Activated naive CD4-positive, alpha-beta T cell (primary cell): Measurements from ENCODE around the gene FGD4.

Experiments
- DNase-seq, 4 experiments: peaks; one replicate each; lab custom pipeline; 2025; lab: John Stamatoyannopoulos, UW

FGD4 gene

GRCh38 chr12:32455607-32456071 lies 56.3 kb downstream of the FGD4 start:
- no peak for DNase-seq

DNA sequence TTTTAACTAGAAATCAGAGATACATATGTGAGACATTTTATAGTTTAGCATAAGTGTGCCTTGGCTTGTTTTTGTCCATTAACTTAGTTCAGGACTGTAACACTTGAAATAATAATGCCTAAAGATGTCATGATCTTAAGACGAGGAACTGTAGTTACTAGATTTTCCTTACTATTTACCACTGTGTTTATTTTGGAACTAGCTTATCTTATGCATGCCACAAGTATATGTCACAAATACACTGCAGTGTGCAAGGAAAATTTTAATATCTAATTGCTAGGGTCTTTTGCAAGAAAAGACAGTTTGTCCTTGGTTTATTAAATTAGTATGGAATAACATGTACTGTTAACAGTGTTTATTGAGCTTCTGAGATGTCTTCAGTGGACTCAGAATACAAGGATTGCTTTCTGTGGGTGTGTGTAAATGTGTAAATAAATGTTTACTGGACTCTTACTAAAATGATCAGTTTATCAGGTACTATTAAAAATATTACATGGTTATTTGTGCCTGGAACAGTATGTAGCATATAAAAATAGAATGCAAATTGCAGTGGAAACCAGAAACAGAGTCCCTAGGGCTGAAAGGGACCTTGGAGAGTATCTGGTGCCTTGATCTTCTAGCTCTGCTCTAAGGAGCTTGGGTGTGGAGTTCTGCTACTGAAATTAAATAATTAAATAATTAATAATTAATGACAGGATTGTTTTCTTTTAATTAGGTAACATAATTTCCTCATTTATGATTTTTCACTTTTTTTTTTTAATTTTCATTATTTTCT lies 58.1 kb downstream of the FGD4 start:
- no peak for DNase-seq

DNA sequence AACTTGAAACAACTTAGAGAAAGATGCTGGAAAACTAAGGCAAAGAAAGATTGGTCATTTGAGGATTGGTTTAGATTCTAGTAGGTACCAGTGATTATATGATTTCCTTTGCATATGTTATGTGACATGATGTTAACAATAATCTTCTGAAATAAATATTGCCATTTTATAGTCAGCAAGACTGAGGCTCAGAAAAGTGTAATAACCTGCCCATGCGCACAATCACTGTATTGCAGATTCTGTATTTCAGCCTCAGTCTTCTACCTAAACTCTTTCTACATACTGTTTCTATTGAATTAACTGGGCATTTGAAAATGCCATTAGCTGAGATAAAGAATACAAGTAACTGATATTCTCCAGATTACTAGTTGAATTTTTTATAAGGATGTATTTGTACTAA lies 61.3 kb downstream of the FGD4 start:
- no peak for DNase-seq

DNA sequence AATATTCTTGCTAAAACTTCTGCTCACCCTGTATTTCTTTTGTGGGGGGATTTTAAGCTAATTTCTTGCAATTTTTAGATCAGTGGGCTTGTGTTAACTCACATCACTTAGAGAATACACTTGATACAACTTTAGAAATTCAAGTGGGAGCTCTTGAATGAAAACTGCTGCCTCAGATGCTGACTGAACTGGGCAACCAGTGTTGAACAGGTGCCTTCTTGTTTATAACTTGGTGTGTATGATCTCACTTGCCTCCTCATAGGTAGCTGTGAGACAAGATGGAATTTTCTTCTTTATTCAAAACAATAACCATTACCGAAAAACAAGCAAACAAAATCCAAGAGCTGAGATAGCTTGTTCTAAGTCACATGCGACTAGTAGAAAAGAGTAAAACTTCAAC lies 63.5 kb downstream of the FGD4 start:
- DNase-seq = no peak

- no peak for DNase-seq
These were observed 66.8 kb downstream of the FGD4 start for GRCh38 chr12:32466187-32466586.

DNA sequence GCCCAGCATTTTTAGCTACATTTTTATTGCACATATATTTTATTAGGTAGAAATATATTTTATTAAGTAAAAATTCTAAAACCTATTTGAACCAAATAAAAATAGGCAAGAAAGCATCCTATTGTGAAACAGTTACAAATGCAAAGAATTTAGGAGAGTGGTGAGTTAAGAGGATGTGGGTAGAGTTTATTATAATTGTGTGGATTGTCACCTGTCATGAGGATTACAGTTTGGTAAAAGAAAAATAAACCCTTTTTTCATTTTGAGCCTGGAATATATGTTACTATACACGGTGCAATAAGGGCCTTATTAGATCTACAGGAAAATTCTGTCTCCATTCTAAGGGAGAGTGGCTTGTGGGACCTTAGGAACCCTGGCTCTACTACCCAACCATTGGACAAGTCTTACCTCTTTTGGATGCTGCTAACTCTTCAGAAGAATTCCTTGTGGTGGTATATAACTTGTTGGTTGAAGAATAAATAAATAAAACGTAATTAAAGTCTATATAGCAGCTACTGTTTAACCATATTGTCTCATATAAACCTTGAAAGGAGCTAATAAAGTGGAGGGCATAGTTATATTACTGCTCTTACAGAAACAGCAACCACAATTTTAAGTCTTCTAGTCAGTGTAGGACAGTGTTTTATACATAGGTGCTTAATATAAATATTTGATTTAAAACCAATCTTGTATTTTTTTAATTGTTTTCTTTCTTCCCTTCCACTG lies 67.8 kb downstream of the FGD4 start:
- no peak for DNase-seq

DNA sequence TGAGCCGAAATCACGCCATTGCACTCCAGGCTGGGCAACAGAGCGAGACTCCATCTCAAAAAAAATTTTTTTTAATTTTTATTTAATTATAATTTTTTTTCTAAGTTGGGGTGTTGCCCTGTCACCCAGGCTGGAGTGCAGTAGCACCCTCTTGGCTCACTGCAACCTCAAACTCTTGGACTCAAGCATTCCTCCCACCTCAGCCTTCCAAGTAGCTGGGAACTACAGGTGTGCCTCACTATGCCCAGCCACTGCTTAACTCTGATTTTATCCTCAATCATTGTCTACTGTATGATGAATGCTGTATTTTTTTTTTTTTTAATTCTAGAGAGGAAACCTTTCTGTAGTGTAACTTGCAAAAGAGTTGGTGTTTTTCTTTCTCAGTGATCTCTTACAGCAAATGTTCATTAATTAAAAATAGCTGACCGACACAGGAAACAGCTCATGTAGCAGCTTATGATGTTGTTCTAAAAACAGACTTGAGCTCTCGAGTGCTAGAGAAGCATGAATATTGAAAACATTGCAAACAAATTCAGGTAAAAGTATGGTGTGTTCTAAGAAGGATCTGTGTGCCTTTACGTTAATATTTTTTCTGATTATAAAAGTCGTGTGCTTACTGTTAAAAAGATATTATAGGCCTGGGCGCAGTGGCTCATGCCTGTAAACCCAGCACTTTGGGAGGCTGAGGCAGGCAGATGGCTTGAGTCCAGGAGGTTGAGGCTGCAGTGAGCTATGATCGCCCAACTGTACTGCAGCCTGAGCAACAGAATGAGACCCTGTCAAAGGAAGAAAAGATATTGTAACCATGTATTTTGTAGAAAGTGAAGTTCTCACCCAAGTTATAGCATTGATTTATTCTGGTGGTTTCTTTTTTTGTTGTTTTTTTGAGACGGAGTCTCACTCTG lies 68.9 kb downstream of the FGD4 start:
- no peak for DNase-seq

DNA sequence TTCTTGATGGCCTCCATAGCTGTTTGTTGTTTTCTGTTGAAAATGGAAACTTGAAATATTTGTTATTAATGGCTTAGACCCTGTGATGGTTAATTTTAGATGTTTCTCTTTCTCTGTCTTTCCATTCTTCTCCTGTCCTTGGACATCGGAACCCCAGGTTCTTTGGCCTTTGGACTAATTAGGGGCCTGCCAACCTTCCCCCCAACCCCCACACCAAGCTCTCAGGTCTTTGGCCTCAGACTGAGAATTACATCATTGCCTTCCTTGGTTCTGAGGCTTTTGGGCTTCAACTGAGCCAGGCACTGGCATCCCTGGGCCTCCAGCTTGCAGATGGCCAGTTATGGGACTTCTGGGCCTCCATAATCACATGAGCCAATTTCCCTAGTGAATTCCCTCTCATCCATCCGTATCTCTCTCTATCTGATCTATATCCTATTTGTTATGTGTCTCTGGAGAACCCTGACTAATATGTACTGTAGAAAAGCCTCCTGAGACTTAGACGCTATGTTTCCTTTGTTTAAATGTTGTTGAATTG lies 71.6 kb downstream of the FGD4 start:
- no peak for DNase-seq

DNA sequence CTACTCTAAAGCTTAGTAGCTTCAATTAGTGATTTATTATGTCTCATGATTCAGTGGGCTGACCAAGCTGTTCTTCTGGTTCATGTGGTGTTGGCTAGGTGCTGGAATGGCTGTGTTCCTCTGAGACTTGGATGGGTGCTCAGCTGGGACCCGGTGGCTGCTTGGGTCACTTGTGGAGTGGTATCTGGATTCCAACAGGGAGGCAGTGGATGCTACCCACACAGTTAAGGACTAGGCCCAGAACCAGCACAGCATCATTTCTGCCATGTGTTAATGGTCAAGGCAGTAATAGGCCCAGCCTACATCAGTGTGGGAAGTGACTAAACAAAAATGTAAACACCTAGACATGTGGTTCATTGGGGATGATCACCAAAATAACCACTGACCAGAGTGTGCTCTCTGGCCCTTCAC lies 72.2 kb downstream of the FGD4 start:
- no peak for DNase-seq

DNA sequence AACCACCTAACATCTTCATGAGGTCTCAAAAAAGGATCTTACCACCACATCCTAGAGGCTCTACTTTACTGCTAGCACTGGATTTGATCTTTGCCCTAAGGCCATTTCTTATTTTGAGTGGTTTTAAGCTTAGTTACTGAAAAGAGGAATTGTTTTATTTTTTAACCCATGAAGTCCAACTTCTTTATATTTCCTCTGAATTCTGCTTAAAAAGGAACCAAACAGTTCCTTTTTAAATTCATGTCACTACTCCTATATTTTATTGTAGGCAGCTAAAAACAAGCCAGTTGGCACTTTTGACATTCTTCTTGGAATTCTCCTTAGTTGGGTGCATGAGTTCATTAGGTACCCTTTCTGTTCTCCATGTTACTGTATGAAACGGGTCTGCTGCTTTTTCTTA lies 76.4 kb downstream of the FGD4 start:
- no peak for DNase-seq

GRCh38 chr12:32476446-32476845 lies 77.1 kb downstream of the FGD4 start:
- no peak for DNase-seq

DNA sequence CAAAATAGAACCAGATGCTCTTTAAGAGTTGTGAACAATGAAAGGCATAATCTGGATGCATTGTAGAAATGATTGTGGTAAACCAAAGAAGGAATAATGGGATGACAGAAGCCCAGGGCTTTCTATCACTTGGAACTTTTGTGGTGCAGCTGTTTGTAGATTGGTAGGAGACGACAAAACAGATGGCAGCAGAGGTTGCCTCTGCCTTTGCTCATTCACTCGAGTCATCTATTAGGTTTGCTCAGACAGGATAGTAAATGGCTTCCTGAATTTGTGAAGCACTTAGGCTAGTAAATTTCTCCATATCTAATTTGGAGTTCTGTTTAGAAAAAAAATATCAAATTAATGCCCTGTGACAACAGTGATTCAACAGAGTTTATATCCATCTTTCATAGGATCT lies 78.4 kb downstream of the FGD4 start:
- DNase-seq = no peak

GRCh38 chr12:32478166-32478565 lies 78.8 kb downstream of the FGD4 start:
- no peak for DNase-seq

DNA sequence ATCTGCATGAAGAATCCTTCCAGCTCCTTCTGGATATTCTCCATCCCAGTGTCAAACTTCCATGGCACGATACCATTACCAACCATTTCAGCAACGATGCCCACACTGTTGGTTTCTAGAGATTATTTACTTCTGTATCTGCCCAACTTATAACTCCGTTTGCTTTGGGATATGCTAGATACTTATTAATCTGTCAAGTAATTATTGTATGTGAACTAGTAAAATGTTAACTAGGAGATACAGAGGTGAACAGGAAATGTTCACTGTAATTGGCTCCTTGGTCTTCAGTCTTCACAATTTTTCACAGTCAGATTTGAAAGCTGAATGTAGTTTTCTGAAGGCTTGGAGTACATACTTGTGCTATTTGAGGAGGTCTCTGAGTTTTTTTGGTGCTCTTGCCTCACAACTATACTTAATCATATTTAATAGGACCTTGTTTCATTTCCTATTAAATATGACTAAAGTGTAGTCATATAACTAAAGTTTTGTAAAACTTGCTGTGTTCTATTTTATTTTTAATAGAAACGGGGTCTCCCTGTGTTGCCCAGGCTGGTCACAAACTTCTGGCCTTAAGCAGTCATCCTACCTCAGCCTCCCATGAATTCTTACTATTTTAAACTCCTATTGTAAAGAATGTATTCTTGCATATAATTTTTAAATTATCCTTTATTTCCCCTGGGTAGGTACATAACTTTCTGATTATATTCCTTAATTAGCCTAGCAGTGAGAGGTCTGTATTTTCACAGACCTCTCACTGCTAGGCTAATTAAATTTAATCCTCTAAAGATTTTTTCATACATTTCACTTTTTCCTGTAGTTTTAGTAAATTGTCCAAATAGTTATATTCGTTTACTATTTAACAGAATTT lies 79.7 kb downstream of the FGD4 start:
- DNase-seq = no peak

DNA sequence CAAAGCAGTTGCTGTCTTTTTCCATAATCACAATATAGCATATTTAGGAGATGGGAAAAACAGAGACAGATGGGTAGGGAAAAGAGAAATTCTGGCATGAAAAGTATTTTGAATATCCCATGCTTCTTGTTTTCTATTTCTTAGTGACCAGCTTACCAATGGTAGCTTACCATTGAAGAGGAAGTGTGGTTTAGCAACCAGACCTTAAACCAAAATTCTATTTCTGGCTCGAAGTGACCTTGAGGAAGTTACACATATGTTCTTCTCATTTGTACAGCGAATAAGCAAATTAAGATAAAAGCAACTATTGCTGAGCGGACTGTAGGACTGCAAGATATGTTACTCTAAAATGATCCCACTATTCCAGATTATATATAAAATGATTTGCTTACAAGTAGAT lies 82.9 kb downstream of the FGD4 start:
- no peak for DNase-seq

- DNase-seq = no peak
These were observed 84.1 kb downstream of the FGD4 start for GRCh38 chr12:32483499-32483898.

- no peak for DNase-seq
These were observed 84.6 kb downstream of the FGD4 start for GRCh38 chr12:32483993-32484392.

DNA sequence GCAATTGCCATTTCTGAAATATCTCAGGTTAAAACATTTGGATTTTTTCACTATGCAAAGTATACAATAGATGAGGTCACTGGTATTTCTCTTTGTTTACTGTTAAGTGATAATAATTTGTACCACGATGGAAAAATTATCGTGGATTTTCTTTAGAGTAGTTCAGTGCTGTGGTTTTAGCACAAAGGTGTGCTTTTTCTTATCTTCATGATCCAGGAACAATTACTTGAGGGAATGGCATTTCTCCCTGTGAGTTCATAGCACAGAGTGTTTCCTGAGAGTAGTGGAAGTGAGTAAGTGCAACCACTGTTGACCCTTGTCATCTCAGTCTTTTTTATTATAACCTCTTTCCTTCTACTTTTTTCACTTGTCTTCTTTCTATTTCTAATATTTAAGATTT lies 86.8 kb downstream of the FGD4 start:
- no peak for DNase-seq

GRCh38 chr12:32488132-32488531 lies 88.8 kb downstream of the FGD4 start:
- no peak for DNase-seq

- DNase-seq = no peak
These were observed 89.7 kb downstream of the FGD4 start for GRCh38 chr12:32489070-32489469.

- DNase-seq = no peak
These were observed 91.4 kb downstream of the FGD4 start for GRCh38 chr12:32490801-32491200.
